OCI-LY7 (cell line): ENCODE data around the gene ARPC5. TPM values are rescaled to one million over a fixed set of nuclear protein-coding genes. Genes with fewer than 3 reads are reported as not detected.

ENCODE experiments used
- BruUV-seq: library from RNA; stranded (reverse); fragments of 400-500 nt; replicated peaks from 2 replicates; lab custom pipeline; 2021; lab: Mats Ljungman, UMichigan
- CTCF ChIA-PET: fragments of 300-600 bp; sonication (Branson Sonifier 250); formaldehyde crosslinking; loops from one replicate; lab custom pipeline; 2022; ENCODE audit warnings: antibody characterized with exemption; ENCODE audit not compliant: unreplicated experiment; lab: Charles Lee
- POLR2A ChIA-PET: fragments of 300-600 bp; sonication (Branson Sonifier 250); formaldehyde crosslinking; loops from one replicate; lab custom pipeline; 2022; ENCODE audit warnings: antibody characterized with exemption; lab: Charles Lee
- DNase-seq: peaks from one replicate; pipeline ENCODE4 v3.0.0-alpha.2; 2015; ENCODE audit warnings: low spot score
- H2AFZ ChIP-seq: fragments of 200-600 bp; sonication (generic), shearing (Covaris generic); 2 replicates; pipeline ENCODE4 v1.6.1; 2014; ENCODE audit warnings: mild to moderate bottlenecking, antibody characterized with exemption, low read length, moderate library complexity
- H3K27ac ChIP-seq: fragments of 200-600 bp; sonication (generic); 2 replicates; pipeline ENCODE4 v1.5.1; 2014; ENCODE audit warnings: mixed run types, low read depth, mild to moderate bottlenecking, moderate library complexity, low read length, inconsistent platforms; ENCODE audit not compliant: poor library complexity, severe bottlenecking
- H3K36me3 ChIP-seq: fragments of 200-600 bp; sonication (generic); 2 replicates; pipeline ENCODE4 v1.6.1; 2014; ENCODE audit warnings: mild to moderate bottlenecking, antibody characterized with exemption, low read length, moderate library complexity, mixed read lengths; ENCODE audit not compliant: insufficient read depth
- H3K4me1 ChIP-seq: fragments of 200-600 bp; sonication (generic); 2 replicates; pipeline ENCODE4 v1.5.1; 2014; ENCODE audit warnings: mild to moderate bottlenecking, low read length; ENCODE audit not compliant: insufficient read depth, poor library complexity, severe bottlenecking
- H3K4me2 ChIP-seq: fragments of 200-600 bp; sonication (generic); 2 replicates; pipeline ENCODE4 v1.6.1; 2014; ENCODE audit warnings: mild to moderate bottlenecking, low read length
- H3K4me3 ChIP-seq: fragments of 200-600 bp; sonication (generic); 2 replicates; pipeline ENCODE4 v1.5.1; 2014; ENCODE audit warnings: mild to moderate bottlenecking, low read depth, low read length; ENCODE audit not compliant: poor library complexity, severe bottlenecking
- H3K79me2 ChIP-seq: fragments of 200-600 bp; sonication (generic); 2 replicates; pipeline ENCODE4 v1.6.1; 2016; ENCODE audit warnings: low read depth, mild to moderate bottlenecking, low read length, moderate library complexity, mixed read lengths; ENCODE audit not compliant: insufficient read depth
- H3K9me2 ChIP-seq: fragments of 200-600 bp; sonication (generic); 2 replicates; pipeline ENCODE4 v1.6.1; 2016; ENCODE audit warnings: mild to moderate bottlenecking, low read length, mixed read lengths; ENCODE audit not compliant: insufficient read depth
- H3K9me3 ChIP-seq: fragments of 200-600 bp; sonication (generic); 2 replicates; pipeline ENCODE4 v1.6.1; 2014; ENCODE audit warnings: mild to moderate bottlenecking, mixed run types, low read length, mixed read lengths
- H4K20me1 ChIP-seq: fragments of 200-600 bp; sonication (generic); 2 replicates; pipeline ENCODE4 v1.6.1; 2014; ENCODE audit warnings: mild to moderate bottlenecking, antibody characterized with exemption, low read length, moderate library complexity, mixed read lengths; ENCODE audit not compliant: insufficient read depth
- CTCF ChIP-seq: fragments of 200-600 bp; sonication (generic); conservative IDR thresholded peaks from 2 replicates; pipeline ENCODE4 v1.5.1; 2014; ENCODE audit warnings: mild to moderate bottlenecking, antibody characterized with exemption, low read length, moderate library complexity, mixed read lengths
- EZH2phosphoT487 ChIP-seq: fragments of 200-600 bp; sonication (generic); IDR thresholded peaks from 2 replicates; pipeline ENCODE4 v1.6.1; 2018; ENCODE audit warnings: low read depth, borderline replicate concordance, mild to moderate bottlenecking, mixed run types, antibody characterized with exemption, low read length, moderate library complexity, mixed read lengths
- intact Hi-C: fragments of 100-400 bp; cut with micrococcal nuclease; formaldehyde crosslinking; loops from one replicate; pipeline ENCODE4 v1.10.0; 2022; ENCODE audit not compliant: unreplicated experiment
- total RNA-seq, 2 experiments: library from RNA; depleted of rRNA in 1 of 2; stranded (reverse); fragments of >200 nt in 1 of 2; shearing (Covaris generic) in 1 of 2; gene quantifications; 2 replicates each; pipeline ENCODE4 v1.2.3, GENCODE V29; 2014 to 2022

ARPC5 gene
- total RNA-seq, 2 experiments from 2014 or later: 116 to 132 TPM

GRCh38 chr1:183648042-183648441, 12.5 kb upstream of the ARPC5 start:
- Histone ChIP-seq H2AFZ (no peak overlapping the region), H3K79me2 (no peaks in the 10 kb centered on the region), H3K4me2 (no peak overlapping the region), H3K9me2 (no peaks in the 10 kb centered on the region), H4K20me1 (no peaks in the 10 kb centered on the region), H3K4me1 (no peaks in the 10 kb centered on the region), H3K9me3 (no peaks in the 10 kb centered on the region), H3K4me3 (no peak overlapping the region), H3K36me3 (no peaks in the 10 kb centered on the region), H3K27ac (no peak overlapping the region)
- ChIA-PET CTCF (no interaction called here), POLR2A (interaction anchor here (0.6 kb wide), 1 partner anchor 657 kb away, joined by 3 read pairs; no protein-coding TSS in a partner anchor)
- no TSS peak for BruUV-seq
- no peak for TF ChIP-seq CTCF
- no peak for TF ChIP-seq EZH2phosphoT487
- intact Hi-C loops: no loop called here
- DNase-seq: no peak

GRCh38 chr1:183646776-183647175, 11.2 kb upstream of the ARPC5 start:
- TF ChIP-seq EZH2phosphoT487 (no peak), CTCF (no peak)
- intact Hi-C loops: no loop called here
- no peaks in the 10 kb centered on the region for H3K9me2 ChIP-seq
- no peaks in the 10 kb centered on the region for H3K9me3 ChIP-seq
- H4K20me1 ChIP-seq: no peaks in the 10 kb centered on the region
- H3K4me1 ChIP-seq: no peaks in the 10 kb centered on the region
- H3K4me2 ChIP-seq: no peak overlapping the region
- H3K27ac ChIP-seq: no peak overlapping the region
- H2AFZ ChIP-seq: no peak overlapping the region
- no peaks in the 10 kb centered on the region for H3K79me2 ChIP-seq
- no peak overlapping the region for H3K4me3 ChIP-seq
- DNase-seq: no peak
- CTCF ChIA-PET: no interaction called here
- POLR2A ChIA-PET: no interaction called here
- H3K36me3 ChIP-seq: no peaks in the 10 kb centered on the region
- BruUV-seq: no TSS peak

- no peak overlapping the region for H3K27ac ChIP-seq
- H3K9me2 ChIP-seq: no peaks in the 10 kb centered on the region
- no peak for DNase-seq
- H2AFZ ChIP-seq: no peak overlapping the region
- intact Hi-C loops: no loop called here
- no peak overlapping the region for H3K4me3 ChIP-seq
- H4K20me1 ChIP-seq: no peaks in the 10 kb centered on the region
- ChIA-PET CTCF (no interaction called here), POLR2A (interaction anchor here (1.0 to 1.3 kb wide), 2 partner anchors 9 to 357 kb away, joined by 3 to 4 read pairs; no protein-coding TSS in a partner anchor)
- H3K4me1 ChIP-seq: no peaks in the 10 kb centered on the region
- H3K36me3 ChIP-seq: no peaks in the 10 kb centered on the region
- TF ChIP-seq EZH2phosphoT487 (no peak), CTCF (no peak)
- H3K79me2 ChIP-seq: no peaks in the 10 kb centered on the region
- BruUV-seq: no TSS peak
- no peaks in the 10 kb centered on the region for H3K9me3 ChIP-seq
- H3K4me2 ChIP-seq: no peak overlapping the region
These were observed 9.9 kb upstream of the ARPC5 start for GRCh38 chr1:183645531-183645930.
